Stimulated activated CD8-positive, alpha-beta memory T cell treated with anti-CD3 and anti-CD28 coated beads, Interleukin-7, amount 100 ng/mL, for 48 hours (primary cell): ENCODE measurements around the gene GTF3C4.

Source experiments
- DNase-seq, 2 donors: peaks; one replicate each; pipeline ENCODE4 v3.0.0-alpha.2; 2020; ENCODE audit warnings: low read depth in 1 of 2; ENCODE audit errors: extremely low read depth in 1 of 2

The GTF3C4 gene

GRCh38 chr9:132730054-132731033 lies 60.1 kb downstream of the GTF3C4 start:
- DNase-seq: no peak

GRCh38 chr9:132731230-132731629 lies 61.0 kb downstream of the GTF3C4 start:
- DNase-seq: no peak

DNA sequence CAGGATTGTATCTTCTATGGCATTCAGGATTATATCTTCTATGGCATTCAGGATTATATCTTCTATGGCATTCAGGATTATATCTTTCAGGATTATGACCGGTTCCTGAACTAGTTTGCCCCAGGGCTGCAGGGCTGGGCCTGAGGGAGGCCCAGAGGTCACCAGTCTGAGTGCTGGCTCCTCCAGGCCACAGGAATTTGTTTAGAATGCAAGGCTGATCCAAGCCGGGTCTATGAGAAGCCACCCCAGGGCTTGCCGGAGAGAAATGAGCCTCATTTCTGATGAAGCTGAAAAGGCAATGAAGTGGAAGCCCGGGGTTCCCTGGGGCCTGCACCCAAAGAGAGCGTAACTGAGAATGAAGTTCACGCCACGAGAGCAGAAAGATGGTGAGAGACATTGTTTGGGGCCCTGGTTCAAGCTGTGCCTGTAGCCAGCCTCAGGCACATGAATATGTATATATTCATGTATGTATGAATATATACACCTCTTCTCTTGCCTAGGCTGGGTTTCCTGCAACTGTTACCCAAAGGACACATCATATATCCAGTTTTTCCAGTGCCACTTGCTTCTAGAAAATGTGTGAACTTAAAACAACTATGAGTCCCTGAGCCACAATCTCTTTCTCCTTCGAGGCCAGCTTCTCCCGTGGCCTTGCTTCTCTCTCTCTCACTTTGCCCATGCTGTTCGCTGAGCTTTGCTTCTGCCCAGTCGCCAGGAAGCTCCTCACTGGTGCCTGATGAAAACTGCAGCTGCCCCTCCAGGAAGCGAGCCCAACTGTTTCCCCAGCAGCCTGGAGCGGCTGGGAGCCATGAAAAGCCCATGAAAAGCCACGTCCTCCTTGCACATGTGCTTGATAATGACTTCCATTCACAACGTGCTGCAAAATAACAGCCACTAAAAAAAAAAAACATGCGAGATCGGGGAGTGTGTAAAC lies 62.3 kb downstream of the GTF3C4 start:
- DNase-seq: no peak

DNA sequence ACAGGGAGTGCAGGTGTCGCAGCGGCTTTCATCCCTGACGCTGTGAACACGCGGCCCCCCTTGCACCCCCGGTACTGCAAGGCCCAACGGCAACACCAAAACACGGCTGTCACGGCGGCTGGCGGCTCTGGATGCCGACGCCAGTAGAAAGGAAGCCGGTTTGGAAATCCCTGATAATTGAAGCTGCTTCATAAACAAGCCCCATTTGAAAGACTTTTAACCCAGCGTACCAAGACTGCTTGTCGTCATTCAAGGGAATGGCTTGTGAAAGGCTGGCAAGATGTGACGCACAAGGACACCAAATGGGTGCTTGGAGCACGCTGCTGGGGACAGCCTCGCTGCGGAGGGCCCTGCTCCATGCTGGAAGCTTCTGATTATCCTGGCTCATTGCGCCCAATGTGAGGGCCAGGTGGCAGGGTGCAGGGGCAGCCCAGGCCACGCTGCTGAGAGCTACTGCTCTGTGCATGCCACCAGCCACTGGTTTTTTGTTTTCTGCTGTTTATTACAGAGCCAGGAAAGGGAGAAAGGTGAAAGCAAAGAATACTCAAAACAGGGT lies 63.1 kb downstream of the GTF3C4 start:
- DNase-seq: no peak

GRCh38 chr9:132739710-132740310 lies 69.5 kb downstream of the GTF3C4 start:
- DNase-seq: no peak

DNA sequence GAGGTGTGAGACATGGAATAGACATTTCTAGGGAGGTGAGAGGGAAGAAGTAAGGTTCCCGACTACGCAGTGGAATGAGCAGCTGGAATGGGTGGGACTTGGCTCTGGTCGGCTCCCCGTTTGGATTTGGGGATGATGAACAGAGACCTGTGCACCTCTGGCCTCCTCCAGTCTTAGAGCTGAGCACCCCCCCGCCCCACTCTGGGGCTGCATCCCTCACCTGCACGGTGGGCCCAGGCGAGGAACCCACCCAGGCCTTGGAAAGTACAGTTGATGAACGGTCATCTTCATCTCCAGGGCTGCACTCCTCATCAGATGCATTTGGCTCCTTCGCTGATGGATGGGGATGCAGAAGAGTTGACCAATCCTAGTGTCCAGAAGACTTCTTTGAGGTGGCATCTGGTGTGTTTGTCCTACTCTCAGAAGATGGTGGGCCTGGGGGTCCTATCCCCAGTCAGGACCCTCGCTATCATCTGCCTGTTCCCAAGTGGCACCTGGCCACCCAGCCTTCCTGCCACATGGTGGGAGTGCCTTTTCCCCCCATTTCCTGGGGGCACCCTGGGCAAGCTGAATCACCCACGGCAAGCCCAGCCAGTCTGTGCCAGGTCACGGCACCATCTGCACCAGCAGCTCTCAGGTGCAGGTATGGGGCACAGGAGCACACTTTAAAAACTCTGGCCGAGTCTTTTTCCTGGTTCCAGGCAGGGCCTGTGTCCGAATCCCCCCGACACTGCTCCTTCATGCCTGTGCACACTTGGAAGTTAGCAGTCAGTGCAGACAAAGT lies 70.5 kb downstream of the GTF3C4 start:
- DNase-seq: no peak

DNA sequence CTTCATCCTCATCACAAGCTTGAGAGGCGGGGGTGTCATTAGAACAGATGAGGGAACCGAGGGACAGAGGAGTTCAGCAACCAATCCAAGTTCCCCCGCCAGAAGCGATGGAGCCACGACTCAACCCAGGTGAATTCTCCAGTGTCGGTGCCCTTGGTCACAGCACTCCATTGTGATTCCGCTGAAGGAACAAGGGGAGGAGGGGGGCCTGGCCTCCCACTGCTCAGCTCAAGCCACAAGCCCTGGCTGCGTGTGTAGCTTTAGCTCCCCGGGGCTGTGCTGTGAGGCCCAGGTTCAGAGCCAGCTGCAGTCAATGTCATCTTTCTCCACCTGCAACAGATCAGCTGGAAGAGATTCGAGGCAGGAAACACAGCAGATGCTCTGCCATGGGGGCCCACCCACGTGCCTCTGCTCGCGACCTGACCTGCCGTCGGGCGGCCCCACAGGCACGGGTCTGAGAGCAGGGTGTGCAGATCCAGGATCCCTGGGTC lies 72.6 kb downstream of the GTF3C4 start:
- no peak for DNase-seq

GRCh38 chr9:132743931-132744479 lies 73.7 kb downstream of the GTF3C4 start:
- DNase-seq: no peak
